Stimulated activated CD4-positive, alpha-beta T cell treated with anti-CD3 and anti-CD28 coated beads, Interleukin-4, amount 100 ng/mL, for 24 hours (primary cell): Measurements from ENCODE around the gene KCNAB3.

Experiments used
- DNase-seq: peaks from one replicate; pipeline ENCODE4 v3.0.0-alpha.2; 2020

Gene KCNAB3

DNA sequence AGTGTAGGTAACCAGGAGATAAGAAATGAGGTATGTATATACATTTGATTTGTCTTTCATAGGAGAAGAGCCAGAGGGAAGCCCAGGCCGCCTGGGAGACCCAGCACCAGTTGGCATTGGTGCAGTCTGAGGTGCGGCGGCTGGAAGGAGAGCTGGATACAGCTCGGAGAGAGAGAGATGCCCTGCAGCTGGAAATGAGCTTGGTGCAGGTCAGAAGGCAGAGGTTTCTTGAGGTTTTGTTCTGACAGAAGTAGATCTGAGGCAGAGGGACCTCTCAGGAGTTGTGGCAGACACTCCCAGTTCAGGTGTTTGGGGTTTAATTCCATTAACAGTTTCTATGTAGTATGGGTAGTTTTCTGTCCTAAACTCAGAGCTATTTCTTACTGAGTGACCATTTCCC lies 10.4 kb upstream of the KCNAB3 start:
- DNase-seq = no peak

DNA sequence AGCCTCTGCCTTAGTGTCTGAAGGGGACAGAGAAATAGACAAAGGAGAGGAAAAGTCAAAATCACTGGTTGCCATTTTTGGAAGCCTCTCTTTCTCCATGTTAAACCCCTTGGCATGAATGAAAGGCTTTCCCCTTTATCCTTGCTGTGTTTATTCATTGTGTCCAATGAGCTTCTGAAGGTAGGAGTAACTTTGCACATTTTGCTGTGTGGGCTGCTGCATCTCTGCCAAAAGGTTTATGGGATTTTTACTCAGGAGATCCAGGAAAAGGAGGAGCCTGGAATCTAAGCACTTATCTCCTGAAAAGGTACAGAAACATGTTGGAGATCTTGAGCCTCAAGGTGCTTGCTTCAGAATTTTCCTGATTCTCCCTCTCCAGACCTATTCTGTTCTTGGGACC lies 6.2 kb upstream of the KCNAB3 start:
- no peak for DNase-seq

DNA sequence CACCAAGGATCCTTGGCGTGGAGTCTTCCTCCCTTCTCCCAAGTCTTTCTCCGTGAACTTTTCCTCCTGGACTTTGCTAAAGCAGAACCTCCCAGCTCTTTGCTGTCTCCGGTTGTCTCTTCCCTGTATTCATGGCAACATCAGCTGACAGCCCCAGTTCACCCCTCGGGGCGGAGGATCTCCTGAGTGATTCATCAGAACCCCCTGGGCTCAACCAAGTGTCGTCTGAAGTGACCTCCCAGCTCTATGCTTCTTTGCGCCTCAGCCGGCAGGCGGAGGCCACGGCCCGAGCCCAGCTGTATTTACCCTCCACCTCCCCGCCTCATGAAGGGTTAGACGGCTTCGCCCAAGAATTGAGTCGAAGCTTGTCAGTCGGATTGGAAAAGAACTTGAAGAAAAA lies 3.3 kb upstream of the KCNAB3 start:
- DNase-seq = no peak

DNA sequence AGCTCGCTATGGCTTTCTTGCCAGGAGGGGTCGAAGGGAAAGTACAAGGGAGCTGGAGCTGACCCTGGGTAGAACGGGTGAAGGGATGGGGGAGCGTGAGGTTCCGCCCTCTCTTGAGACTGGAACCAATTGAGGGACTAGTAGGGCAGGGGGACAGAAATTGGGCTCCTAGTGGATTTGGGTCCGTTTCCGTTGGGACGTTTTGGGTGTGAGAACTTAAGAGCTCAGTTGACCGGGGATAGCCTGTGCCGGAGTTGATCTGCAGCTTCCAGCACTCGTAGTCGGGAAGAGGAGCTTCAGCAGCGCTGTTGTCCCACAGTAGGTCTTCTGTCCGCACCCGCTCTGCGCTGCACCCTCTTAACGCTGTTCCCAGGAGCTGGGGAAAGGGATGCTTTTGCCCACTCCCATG lies 2.8 kb upstream of the KCNAB3 start:
- DNase-seq = peak; percentile 31

DNA sequence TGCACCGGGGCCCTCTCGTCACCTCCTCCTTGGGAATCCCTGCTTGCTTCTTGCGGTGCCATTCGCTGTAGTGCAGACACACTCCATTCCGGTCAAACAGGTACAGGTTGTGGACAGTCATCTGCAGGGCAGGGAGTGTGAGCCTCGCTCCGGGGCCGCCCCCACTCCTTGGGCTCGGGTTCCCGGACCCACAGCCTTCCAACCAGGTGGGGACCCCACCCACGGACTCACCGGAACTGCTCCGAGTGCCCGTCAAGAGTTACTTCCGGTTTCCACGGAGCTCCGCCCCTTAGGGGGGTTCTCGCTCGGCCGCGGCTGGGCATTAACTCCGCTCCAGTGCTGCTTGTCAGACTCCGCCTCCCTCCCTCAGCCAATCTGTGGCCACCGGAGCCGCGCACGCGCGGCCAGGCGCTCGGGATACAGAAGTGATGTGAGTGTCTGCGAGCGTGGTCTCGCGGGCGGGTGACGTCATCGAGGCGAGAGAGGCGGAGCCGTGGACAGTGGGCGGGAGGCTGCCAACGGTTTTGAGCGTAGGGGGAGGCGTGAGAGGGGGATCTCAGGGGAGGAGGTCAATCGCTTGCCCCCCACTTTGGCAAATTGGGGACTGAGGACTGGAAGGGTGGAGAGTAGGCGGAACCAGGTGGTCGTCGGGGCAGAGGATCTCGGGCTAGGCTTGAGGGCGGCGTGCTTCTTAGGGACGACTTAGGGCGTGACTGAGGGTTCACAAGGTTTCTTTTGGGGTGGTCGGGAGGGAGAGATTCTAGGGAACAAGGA lies 2.2 kb upstream of the KCNAB3 start, which contains the start of the genes CNTROB and TRAPPC1:
Gene CNTROB (plus strand): TSS at position 498 of the 774 bp plus-strand sequence. CDS start 874 bp downstream, outside the sequence.
Gene TRAPPC1 (minus strand): TSS at position 238 of the 774 bp plus-strand sequence. CDS start 117 bp downstream, at position 121.
- peak; percentile 99 for DNase-seq

- DNase-seq = no peak
These were observed 1.4 kb upstream of the KCNAB3 start for GRCh38 chr17:7930841-7931631.

DNA sequence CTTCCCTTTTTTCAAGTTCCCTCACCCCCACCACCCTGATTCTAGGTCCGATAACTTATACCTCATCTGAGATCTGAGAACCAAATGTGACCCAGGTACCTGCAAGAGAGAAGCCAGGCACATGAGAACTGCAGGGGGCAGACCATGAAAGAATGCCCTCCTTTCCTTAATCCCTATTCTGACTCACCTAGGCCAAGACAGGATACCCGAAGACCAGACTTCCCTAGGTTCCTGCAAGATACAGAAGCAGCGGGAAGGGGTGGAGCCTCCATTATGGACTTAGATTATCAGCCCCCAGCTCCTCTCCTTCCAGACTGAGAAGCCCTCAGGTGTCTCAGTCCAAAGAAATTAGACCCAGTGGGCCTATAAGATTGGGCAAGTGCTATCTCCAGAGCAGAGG lies 2.1 kb downstream of the KCNAB3 start:
- no peak for DNase-seq

DNA sequence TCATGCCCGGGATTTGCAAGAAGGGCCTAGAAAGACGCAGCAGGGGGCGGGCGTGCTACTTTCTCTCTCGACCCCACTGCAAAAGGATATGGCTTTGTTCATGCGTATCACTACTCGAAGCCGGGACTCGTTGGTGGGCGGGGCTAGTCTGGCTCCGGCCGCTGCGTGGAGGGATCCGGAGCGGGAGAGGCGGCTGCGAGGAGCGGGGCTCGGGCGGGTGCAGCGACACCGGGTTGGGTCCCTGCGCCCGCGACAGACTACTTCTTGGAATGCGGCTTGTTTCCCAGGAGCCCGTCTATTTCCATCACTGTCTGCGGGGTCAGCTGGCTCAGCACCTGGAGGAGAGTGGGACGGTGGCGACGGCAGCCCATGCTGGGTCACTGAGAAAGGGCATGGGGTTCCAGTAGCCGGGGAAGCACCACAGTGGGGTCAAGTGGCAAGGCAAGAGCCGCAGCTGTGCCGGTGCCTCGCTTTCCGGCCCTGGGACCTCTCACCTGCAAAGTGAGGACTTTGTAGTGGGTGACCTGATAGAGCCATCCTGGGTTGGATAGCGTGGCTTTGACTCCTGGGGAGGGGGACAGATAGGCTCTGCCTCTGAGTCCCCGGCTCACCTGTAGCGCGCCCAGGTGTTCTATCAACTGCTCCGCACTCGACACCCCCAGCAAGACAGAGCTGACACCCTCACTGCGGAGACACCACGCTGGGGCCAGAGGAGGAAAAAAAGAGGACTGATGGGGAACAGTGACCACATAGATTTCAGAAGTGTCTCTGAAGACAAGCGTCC lies 6.6 kb downstream of the KCNAB3 start:
- DNase-seq = peak; percentile 85

GRCh38 chr17:7922269-7922844 lies 7.3 kb downstream of the KCNAB3 start:
- DNase-seq = no peak

DNA sequence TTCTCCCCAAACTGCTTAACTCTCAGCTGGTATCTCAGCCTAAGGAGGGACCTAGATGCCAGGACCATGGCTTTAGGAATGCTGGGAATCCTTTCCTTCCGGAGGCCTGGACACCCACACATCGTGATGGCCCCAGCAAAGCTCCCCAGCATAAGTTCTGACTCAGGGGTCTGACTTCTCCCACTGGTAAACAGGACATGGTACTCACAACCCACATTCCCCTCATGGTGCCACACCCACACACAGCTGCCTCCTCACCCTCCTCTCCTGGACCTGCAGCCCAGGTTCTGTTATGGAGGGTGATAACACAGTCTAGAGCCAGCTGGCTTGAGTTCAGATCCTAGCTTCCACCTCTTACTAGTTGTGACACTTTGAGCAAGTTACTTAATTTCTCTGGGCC lies 12.8 kb downstream of the KCNAB3 start:
- no peak for DNase-seq

DNA sequence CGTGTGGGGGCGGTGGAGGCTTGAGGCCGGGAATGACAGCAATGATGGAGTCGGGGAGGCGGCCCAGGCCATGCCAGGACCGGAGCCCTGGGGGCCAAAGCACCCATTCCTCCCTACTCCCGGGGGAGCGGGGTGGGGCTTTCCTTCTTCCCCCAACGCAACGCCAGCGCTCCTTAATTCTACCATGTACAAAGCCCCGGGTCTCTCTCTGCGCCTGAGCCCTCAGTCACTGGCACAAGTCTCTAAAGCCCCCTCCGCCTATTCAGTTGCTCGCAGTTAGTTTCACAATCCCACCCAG lies 13.3 kb downstream of the KCNAB3 start:
- DNase-seq = no peak

GRCh38 chr17:7915611-7916384 lies 13.9 kb downstream of the KCNAB3 start, which contains the start of gene RNF227:
RNF227 (minus strand) TSS chr17:7916289; CDS start chr17:7916195, 94 bp downstream.
- peak; percentile 89 for DNase-seq

- DNase-seq = no peak
These were observed 14.5 kb downstream of the KCNAB3 start for GRCh38 chr17:7915179-7915610.

DNA sequence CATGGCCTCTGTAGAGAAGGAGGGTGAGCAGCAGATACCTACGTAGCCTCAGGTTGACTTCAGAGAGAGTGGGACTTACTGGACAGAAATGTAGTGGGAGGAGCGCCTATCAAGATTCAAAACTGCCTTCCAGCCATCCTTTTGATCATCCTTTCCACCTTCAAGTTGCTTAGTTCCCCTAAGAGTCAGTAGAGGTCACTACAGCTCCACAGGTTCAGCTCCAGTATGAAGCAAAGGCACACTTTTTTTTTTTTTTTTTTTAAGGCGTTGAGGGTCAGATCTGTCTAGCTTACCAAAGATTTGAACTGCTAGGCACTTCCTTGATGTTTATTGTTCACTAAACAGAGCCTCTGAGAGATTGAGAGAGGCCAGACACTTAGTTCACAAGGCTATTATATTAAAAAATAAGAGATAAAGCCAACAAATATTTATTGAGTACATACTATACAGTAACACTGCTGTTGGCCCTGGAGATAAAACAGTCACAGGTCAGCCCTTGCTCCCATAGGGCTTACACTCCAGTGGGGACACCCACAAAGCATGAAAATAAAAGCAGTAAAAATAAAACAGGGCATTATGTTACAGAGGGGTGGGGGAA lies 16.6 kb downstream of the KCNAB3 start:
- peak; percentile 62 for DNase-seq

- DNase-seq = no peak
These were observed 18.5 kb downstream of the KCNAB3 start for GRCh38 chr17:7911116-7911515.

DNA sequence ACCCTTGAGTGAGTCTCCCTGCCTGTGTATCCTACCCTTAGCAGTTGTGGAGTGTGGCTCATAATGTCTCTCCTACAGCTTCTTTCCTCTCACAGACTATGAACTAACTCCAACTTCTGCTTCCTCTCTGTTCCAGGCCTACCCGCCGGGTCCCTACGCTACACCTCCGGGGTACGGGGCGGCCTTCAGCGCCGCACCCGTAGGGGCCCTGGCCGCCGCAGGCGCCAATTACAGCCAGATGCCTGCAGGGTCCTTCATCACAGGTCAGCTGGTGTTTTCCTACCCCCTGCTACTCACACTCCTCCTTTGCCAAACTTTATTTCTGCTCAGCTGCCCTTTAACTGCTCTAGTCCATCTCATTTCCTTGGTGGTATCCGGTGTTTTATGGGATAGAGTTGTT lies 18.9 kb downstream of the KCNAB3 start:
- DNase-seq = no peak

GRCh38 chr17:7910281-7910680 lies 19.4 kb downstream of the KCNAB3 start:
- no peak for DNase-seq

- no peak for DNase-seq
These were observed 20.6 kb downstream of the KCNAB3 start for GRCh38 chr17:7909089-7909488.

DNA sequence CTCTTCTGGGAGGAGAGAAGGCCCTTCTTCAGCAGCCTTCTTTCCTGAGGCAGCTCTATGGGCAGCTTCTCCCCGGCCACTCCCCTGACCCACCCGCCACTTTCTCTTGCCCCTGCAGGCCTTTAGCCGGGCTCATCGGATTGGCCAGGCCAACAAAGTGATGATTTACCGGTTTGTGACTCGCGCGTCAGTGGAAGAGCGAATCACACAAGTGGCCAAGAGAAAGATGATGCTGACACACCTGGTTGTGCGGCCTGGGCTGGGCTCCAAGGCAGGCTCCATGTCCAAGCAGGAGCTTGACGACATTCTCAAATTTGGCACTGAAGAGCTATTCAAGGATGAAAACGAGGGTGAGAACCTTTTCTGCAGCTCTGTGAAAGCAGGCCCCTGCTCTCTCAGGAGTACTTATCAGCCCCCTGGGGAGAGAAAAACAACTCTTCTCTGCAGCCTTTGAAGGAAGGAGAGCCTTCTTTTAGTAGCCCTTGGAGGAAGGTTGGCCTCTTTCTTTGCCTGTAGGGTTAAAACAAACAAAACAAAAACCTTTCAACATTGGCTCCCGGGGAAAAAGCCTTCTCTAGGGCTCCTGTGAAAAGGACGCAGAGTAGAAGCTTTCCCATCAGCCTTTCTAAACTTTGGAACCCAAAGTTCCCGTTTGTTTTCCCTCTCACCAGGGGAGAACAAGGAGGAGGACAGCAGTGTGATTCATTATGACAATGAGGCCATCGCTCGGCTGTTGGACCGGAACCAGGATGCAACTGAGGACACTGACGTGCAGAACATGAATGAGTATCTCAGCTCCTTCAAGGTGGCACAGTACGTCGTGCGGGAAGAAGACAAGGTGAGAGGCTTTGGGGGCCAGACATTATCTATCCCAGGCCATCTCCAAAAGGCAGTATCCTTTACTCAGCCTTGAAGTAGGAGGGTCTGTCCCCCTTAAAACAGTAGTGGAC lies 26.2 kb downstream of the KCNAB3 start:
- DNase-seq = no peak

DNA sequence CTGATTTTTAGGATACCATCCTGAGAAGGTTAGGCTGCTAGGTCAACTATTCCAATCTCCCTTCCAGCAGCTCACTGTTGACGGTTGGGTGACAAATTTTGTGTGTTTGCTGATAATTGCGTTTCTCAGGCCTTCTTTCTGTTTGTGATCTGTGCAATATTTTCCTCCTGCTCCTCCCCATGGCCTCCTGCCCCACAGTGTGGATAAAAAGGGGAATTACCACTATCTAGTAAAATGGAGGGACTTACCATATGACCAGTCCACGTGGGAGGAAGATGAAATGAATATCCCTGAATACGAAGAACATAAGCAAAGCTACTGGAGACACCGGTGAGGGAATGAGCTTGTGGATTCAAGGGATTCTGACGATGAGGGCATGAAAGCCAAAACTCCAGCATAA lies 31.9 kb downstream of the KCNAB3 start:
- peak; percentile 25 for DNase-seq
